H9 (cell line): ENCODE measurements around the gene HCST. TPM values are rescaled to one million over a fixed set of nuclear protein-coding genes. Genes with fewer than 3 reads are reported as not detected.

Experiments
- DNase-seq: peaks from one replicate; pipeline ENCODE4 v3.0.0-alpha.2; 2017
- H2AFZ ChIP-seq: one replicate; pipeline ENCODE4 v1.6.1; 2013; ENCODE audit warnings: mild to moderate bottlenecking, low read length, control low read depth, moderate library complexity
- H2AK5ac ChIP-seq: 2 replicates; pipeline ENCODE4 v1.6.1; 2013; ENCODE audit warnings: low read length, control low read depth, mixed read lengths; ENCODE audit not compliant: insufficient read length
- H2BK120ac ChIP-seq: one replicate; pipeline ENCODE4 v1.6.1; 2013; ENCODE audit warnings: low read depth, mild to moderate bottlenecking, low read length, control low read depth, inconsistent platforms; ENCODE audit not compliant: poor library complexity, severe bottlenecking
- H2BK12ac ChIP-seq: 2 replicates; pipeline ENCODE4 v1.6.1; 2013; ENCODE audit warnings: low read length, control low read depth, mixed read lengths, low read depth; ENCODE audit not compliant: insufficient read length
- H2BK15ac ChIP-seq: 2 replicates; pipeline ENCODE4 v1.6.1; 2013; ENCODE audit warnings: low read depth, low read length, control low read depth
- H2BK20ac ChIP-seq: one replicate; pipeline ENCODE4 v1.6.1; 2013; ENCODE audit warnings: low read depth, mild to moderate bottlenecking, low read length, control low read depth, inconsistent platforms; ENCODE audit not compliant: poor library complexity, severe bottlenecking
- H2BK5ac ChIP-seq: 2 replicates; pipeline ENCODE4 v1.6.1; 2013; ENCODE audit warnings: low read length, control low read depth, mixed read lengths; ENCODE audit not compliant: insufficient read length
- H3K14ac ChIP-seq: 2 replicates; pipeline ENCODE4 v1.6.1; 2013; ENCODE audit warnings: low read length, control low read depth; ENCODE audit not compliant: insufficient read depth
- H3K18ac ChIP-seq: 2 replicates; pipeline ENCODE4 v1.6.1; 2013; ENCODE audit warnings: low read depth, mild to moderate bottlenecking, mixed read lengths, low read length, control low read depth; ENCODE audit not compliant: insufficient read length
- H3K23ac ChIP-seq: 2 replicates; pipeline ENCODE4 v1.6.1; 2013; ENCODE audit warnings: low read length, control low read depth, mixed read lengths, low read depth; ENCODE audit not compliant: insufficient read length
- H3K23me2 ChIP-seq: 2 replicates; pipeline ENCODE4 v1.6.1; 2013; ENCODE audit warnings: low read depth, mild to moderate bottlenecking, mixed read lengths, low read length, control low read depth; ENCODE audit not compliant: insufficient read length, poor library complexity, severe bottlenecking
- H3K27ac ChIP-seq: 2 replicates; pipeline ENCODE4 v1.5.1; 2013; ENCODE audit warnings: low read length, control low read depth, mixed read lengths, low read depth; ENCODE audit not compliant: insufficient read length
- H3K27me3 ChIP-seq: 2 replicates; pipeline ENCODE4 v1.6.1; 2013; ENCODE audit warnings: low read length, control low read depth, inconsistent platforms; ENCODE audit not compliant: insufficient read depth
- H3K4ac ChIP-seq: 2 replicates; pipeline ENCODE4 v1.6.1; 2013; ENCODE audit warnings: low read depth, mild to moderate bottlenecking, control low read depth, inconsistent platforms, low read length, moderate library complexity
- H3K4me1 ChIP-seq: 2 replicates; pipeline ENCODE4 v1.6.1; 2013; ENCODE audit warnings: low read length, control low read depth, inconsistent platforms; ENCODE audit not compliant: insufficient read depth
- H3K4me2 ChIP-seq: 2 replicates; pipeline ENCODE4 v1.6.1; 2013; ENCODE audit warnings: low read length, control low read depth, mixed read lengths; ENCODE audit not compliant: insufficient read length, insufficient read depth
- H3K56ac ChIP-seq: 2 replicates; pipeline ENCODE4 v1.6.1; 2013; ENCODE audit warnings: low read depth, mild to moderate bottlenecking, mixed read lengths, low read length, control low read depth; ENCODE audit not compliant: insufficient read length
- H3K79me1 ChIP-seq: 2 replicates; pipeline ENCODE4 v1.6.1; 2013; ENCODE audit warnings: low read depth, mild to moderate bottlenecking, moderate library complexity, low read length, control low read depth, inconsistent platforms; ENCODE audit not compliant: insufficient read depth, poor library complexity, severe bottlenecking
- H3K79me2 ChIP-seq: 2 replicates; pipeline ENCODE4 v1.6.1; 2013; ENCODE audit warnings: low read length, control low read depth, inconsistent platforms; ENCODE audit not compliant: insufficient read depth
- H3K9ac ChIP-seq: 2 replicates; pipeline ENCODE4 v1.6.1; 2013; ENCODE audit warnings: low read length, control low read depth, mixed read lengths; ENCODE audit not compliant: insufficient read length; ENCODE audit errors: extremely low read depth
- H3K9me3 ChIP-seq: one replicate; pipeline ENCODE4 v1.6.1; 2013; ENCODE audit warnings: low read depth, low read length, inconsistent platforms; ENCODE audit not compliant: control insufficient read depth
- H3T11ph ChIP-seq: one replicate; pipeline ENCODE4 v1.6.1; 2013; ENCODE audit warnings: mild to moderate bottlenecking, low read length, control low read depth, inconsistent platforms
- H4K20me1 ChIP-seq: one replicate; pipeline ENCODE4 v1.6.1; 2013; ENCODE audit not compliant: control insufficient read depth, insufficient read length, insufficient read depth
- H4K5ac ChIP-seq: 2 replicates; pipeline ENCODE4 v1.6.1; 2013; ENCODE audit warnings: low read depth, mild to moderate bottlenecking, mixed read lengths, low read length, control low read depth; ENCODE audit not compliant: insufficient read length
- H4K8ac ChIP-seq: replicated peaks from 2 replicates; pipeline ENCODE4 v1.6.1; 2013; ENCODE audit warnings: low read length, control low read depth, mixed read lengths, low read depth; ENCODE audit not compliant: insufficient read length
- H4K91ac ChIP-seq: 2 replicates; pipeline ENCODE4 v1.6.1; 2013; ENCODE audit warnings: low read depth, mild to moderate bottlenecking, moderate library complexity, mixed read lengths, low read length, control low read depth; ENCODE audit not compliant: insufficient read length
- H3K27ac Mint-ChIP-seq, 3 experiments: 2 replicates in 2 of 3; 3 replicates in 1 of 3; pipeline ENCODE4 v1.8.0; 2020 to 2021; ENCODE audit warnings: mixed read lengths in 3 of 3, mild to moderate bottlenecking in 1 of 3, moderate library complexity in 1 of 3
- H3K27me3 Mint-ChIP-seq: 2 replicates; pipeline ENCODE4 v1.8.0; 2021; ENCODE audit warnings: low read depth, mild to moderate bottlenecking, moderate library complexity, mixed read lengths
- H3K36me3 Mint-ChIP-seq, 3 experiments: 2 replicates in 2 of 3; 3 replicates in 1 of 3; pipeline ENCODE4 v1.8.0; 2020 to 2021; ENCODE audit warnings: low read depth in 3 of 3, mixed read lengths in 3 of 3; ENCODE audit not compliant: insufficient read depth in 1 of 3
- H3K4me1 Mint-ChIP-seq, 2 experiments: 2 replicates each; pipeline ENCODE4 v1.8.0; 2020; ENCODE audit warnings: mixed read lengths in 2 of 2
- H3K4me3 Mint-ChIP-seq, 2 experiments: 2 replicates in 1 of 2; 3 replicates in 1 of 2; pipeline ENCODE4 v1.8.0; 2020 to 2021; ENCODE audit warnings: mild to moderate bottlenecking in 2 of 2, mixed read lengths in 2 of 2, moderate library complexity in 1 of 2
- H3K9me3 Mint-ChIP-seq, 2 experiments: 2 replicates in 1 of 2; 3 replicates in 1 of 2; pipeline ENCODE4 v1.8.0; 2020; ENCODE audit warnings: mild to moderate bottlenecking in 2 of 2, mixed read lengths in 2 of 2, moderate library complexity in 1 of 2
- WGBS: extraction: QIAGEN DNeasy Blood & Tissue Kit; methylation state at CpG from one replicate; pipeline ENCODE4 v1.1.7; 2013; ENCODE audit warnings: missing lambda C conversion rate, low lambda C conversion rate, mixed read lengths; ENCODE audit not compliant: insufficient read length; ENCODE audit errors: extremely low coverage; 5-methylcytosine and 5-hydroxymethylcytosine counted together
- total RNA-seq: library from RNA; stranded (reverse); gene quantifications from 2 replicates; pipeline ENCODE4 v1.2.1, GENCODE V29; 2021
- TF ChIP-seq, protein P1 (sequence below): fragments of 200-600 bp; sonication (generic); conservative IDR thresholded peaks from 3 replicates; pipeline ENCODE4 v1.8.0; 2021; ENCODE audit warnings: antibody characterized with exemption, mild to moderate bottlenecking

HCST gene
- total RNA-seq, 1 experiment from 2014 or later: 0.68 TPM

DNA sequence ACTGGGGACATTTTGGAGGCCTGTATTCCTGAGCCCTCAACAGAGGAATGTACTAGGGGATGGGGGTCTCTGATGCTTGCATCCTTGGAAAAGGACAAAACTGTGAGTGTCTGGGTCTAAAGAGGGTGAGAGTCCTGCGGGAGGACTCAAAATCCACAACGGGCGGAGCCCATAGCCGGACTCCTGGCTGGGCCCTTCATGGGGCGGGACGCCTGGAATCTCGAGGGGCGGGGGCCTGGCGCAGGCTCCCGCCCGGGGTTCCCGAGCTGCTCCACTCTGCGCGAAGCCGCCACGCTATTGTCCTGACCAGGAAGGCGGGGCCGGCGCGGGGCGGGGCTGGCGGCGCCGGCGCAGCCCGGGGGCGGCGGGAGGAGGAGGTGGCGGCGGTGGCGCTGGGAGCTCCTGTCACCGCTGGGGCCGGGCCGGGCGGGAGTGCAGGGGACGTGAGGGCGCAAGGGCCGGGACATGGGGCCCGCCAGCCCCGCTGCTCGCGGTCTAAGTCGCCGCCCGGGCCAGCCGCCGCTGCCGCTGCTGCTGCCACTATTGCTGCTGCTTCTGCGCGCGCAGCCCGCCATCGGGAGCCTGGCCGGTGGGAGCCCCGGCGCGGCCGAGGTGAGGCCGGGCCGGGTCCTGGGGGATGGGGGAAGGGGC, 34.0 kb upstream of the HCST start, which contains the start of gene APLP1:
Gene APLP1 (plus strand): TSS at position 403 of the 651 bp plus-strand sequence. CDS start 63 bp downstream, at position 466.
- TF ChIP-seq, protein P1, sequence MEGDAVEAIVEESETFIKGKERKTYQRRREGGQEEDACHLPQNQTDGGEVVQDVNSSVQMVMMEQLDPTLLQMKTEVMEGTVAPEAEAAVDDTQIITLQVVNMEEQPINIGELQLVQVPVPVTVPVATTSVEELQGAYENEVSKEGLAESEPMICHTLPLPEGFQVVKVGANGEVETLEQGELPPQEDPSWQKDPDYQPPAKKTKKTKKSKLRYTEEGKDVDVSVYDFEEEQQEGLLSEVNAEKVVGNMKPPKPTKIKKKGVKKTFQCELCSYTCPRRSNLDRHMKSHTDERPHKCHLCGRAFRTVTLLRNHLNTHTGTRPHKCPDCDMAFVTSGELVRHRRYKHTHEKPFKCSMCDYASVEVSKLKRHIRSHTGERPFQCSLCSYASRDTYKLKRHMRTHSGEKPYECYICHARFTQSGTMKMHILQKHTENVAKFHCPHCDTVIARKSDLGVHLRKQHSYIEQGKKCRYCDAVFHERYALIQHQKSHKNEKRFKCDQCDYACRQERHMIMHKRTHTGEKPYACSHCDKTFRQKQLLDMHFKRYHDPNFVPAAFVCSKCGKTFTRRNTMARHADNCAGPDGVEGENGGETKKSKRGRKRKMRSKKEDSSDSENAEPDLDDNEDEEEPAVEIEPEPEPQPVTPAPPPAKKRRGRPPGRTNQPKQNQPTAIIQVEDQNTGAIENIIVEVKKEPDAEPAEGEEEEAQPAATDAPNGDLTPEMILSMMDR: no peak
- Histone ChIP-seq H3K4ac (no peak within 1 kb of the TSS), H3K56ac (no peak within 1 kb of the TSS), H2AFZ (no peak within 1 kb of the TSS), H2BK12ac (no peak within 1 kb of the TSS), H3K27me3 (peaks cover 5% of the 10 kb centered on the region; the same call in 1 of the 2 replicates), H3K79me2 (no peaks in the 10 kb centered on the region), H4K91ac (no peak within 1 kb of the TSS), H3K9me3 (no peaks in the 10 kb centered on the region), H2BK5ac (no peak within 1 kb of the TSS), H3K27ac (no peak within 1 kb of the TSS), H4K20me1 (no peaks in the 10 kb centered on the region), H3K4me1 (peaks cover 8% of the 10 kb centered on the region; the same call in 1 of the 2 replicates), H2BK120ac (no peak within 1 kb of the TSS), H3K79me1 (no peaks in the 10 kb centered on the region), H3K18ac (no peak within 1 kb of the TSS), H3K9ac (no peak within 1 kb of the TSS), H2BK15ac (no peak within 1 kb of the TSS), H3K23ac (no peak within 1 kb of the TSS), H3K14ac (no peak within 1 kb of the TSS), H3K23me2 (peaks cover 14% of the 10 kb centered on the region), H3T11ph (no peak within 1 kb of the TSS), H4K8ac (no peak within 1 kb of the TSS), H3K4me2 (peak within 1 kb of the TSS; percentile 76), H2AK5ac (no peak within 1 kb of the TSS), H2BK20ac (no peak within 1 kb of the TSS), H4K5ac (no peak within 1 kb of the TSS)
- H3K4me1 Mint-ChIP-seq: peaks cover 14 to 35% of the 10 kb centered on the region in 2 experiments
- H3K9me3 Mint-ChIP-seq: no peaks in the 10 kb centered on the region; a peak in 1 of 5 replicates
- peaks cover 3 to 5% (median 4%) of the 10 kb centered on the region in 3 experiments; a peak in 4 of 7 replicates for H3K36me3 Mint-ChIP-seq
- peak within 1 kb of the TSS in 2 of 3 experiments; percentile 51 to 55; a peak in 3 of 7 replicates for H3K27ac Mint-ChIP-seq
- H3K4me3 Mint-ChIP-seq: peak within 1 kb of the TSS; percentile 63 to 88
- peaks cover 44% of the 10 kb centered on the region for H3K27me3 Mint-ChIP-seq
- DNase-seq: peak; percentile 73
- no CpG with 5 or more reads among the region's 60 CpGs for WGBS
